22Rv1 (cell line): Measurements from ENCODE around the gene NHLRC2.

Experiments
- CTCF ChIP-seq: fragments of 450-650 bp; IDR thresholded peaks from 2 replicates; pipeline ENCODE4 v1.5.1; 2017; ENCODE audit warnings: mild to moderate bottlenecking
- ZFX ChIP-seq: fragments of 450-650 bp; IDR thresholded peaks from 2 replicates; pipeline ENCODE4 v1.6.1; 2017; ENCODE audit warnings: antibody characterized with exemption, borderline replicate concordance

GRCh38 chr10:113891476-113891875 is 37.0 kb downstream of the NHLRC2 start:
- TF ChIP-seq CTCF = no peak
- no peak for TF ChIP-seq ZFX
